ENCODE measurements around the gene NPW.

DNA sequence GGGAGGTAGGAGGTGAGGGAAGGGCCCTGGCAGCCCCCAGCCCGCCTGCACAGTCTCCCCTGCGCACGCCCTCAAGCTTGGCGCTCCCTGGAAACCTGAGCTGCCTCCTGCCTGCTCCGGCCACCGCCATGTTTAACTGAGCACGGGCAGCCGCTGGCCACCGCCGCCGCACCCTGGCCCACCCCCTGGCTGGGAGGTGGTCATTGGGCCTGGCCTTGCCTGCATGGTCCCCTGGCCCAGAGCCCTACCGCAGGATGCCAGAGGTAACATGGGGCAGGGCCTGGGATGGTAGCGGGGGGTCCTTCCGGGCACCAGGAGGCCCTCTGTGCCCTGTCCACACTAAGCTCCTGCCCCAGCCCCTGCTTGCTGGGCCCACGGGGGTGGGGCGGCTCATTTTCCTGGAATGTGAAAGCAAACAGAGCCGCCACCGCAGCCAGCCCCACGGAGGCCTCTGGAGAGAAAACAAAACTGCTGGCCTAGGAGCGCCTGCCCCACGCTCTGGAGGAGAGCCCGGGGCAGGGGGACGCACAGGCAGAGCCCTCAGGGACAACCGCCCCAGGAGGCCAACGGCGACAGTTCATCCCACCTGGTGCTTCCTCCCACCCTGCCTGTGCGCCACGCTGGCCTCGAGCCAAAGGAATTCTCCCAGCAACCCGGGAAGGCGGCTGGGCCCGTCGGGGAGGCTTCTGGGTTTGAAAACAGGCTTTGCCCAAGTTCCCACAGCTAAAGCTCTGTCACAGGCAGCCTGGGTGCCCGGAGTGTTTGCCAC is 16.0 kb downstream of the NPW start:
- TF ChIP-seq, protein P1, sequence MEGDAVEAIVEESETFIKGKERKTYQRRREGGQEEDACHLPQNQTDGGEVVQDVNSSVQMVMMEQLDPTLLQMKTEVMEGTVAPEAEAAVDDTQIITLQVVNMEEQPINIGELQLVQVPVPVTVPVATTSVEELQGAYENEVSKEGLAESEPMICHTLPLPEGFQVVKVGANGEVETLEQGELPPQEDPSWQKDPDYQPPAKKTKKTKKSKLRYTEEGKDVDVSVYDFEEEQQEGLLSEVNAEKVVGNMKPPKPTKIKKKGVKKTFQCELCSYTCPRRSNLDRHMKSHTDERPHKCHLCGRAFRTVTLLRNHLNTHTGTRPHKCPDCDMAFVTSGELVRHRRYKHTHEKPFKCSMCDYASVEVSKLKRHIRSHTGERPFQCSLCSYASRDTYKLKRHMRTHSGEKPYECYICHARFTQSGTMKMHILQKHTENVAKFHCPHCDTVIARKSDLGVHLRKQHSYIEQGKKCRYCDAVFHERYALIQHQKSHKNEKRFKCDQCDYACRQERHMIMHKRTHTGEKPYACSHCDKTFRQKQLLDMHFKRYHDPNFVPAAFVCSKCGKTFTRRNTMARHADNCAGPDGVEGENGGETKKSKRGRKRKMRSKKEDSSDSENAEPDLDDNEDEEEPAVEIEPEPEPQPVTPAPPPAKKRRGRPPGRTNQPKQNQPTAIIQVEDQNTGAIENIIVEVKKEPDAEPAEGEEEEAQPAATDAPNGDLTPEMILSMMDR (optimal IDR thresholded peaks at IDR 0.05 in 1 of 3, IDR thresholded peaks at IDR 0.05 in 1 of 3, conservative IDR thresholded peaks at IDR 0.05 in 1 of 3; ENCODE audit: extremely low read depth in 1 of 3, insufficient read depth in 2 of 3, low read length in 3 of 3) = no peak
- TF ChIP-seq EZH2 (IDR thresholded peaks at IDR 0.05; ENCODE audit: low read length) = no peak

Measured in keratinocyte (primary cell).